Measurements from ENCODE around the gene ZSWIM5. TPM values are rescaled to one million over a fixed set of nuclear protein-coding genes. Genes with fewer than 3 reads are reported as not detected.

Gene ZSWIM5
- total RNA-seq, 5 donors from 2014 or later (not counting 1 experiment from before 2014, with no cell fraction given), result 1.6 to 4.0 (median 2.0) TPM

- ATAC-seq (replicated peaks in 1 of 4) (no peak), DNase-seq (no peak)
- CTCF ChIA-PET, result no interaction called here
- Histone ChIP-seq H3K27me3 (replicated peaks in 1 of 2; ENCODE audit: control insufficient read depth in 2 of 2, extremely low read depth in 1 of 2, insufficient read depth in 2 of 2, low read length in 1 of 2) (no peaks in the 10 kb centered on the region), H3K36me3 (ENCODE audit: control insufficient read depth in 2 of 2, extremely low read depth in 1 of 2, insufficient read depth in 1 of 2, low read length in 1 of 2) (peaks cover 20 to 55% of the 10 kb centered on the region in 2 donors), H3K4me1 (ENCODE audit: control insufficient read depth in 1 of 2, extremely low read depth in 1 of 2, insufficient read depth in 2 of 2, low read length in 2 of 2) (peaks cover 21 to 49% of the 10 kb centered on the region in 2 experiments), H3K4me3 (ENCODE audit: control insufficient read depth in 1 of 2, extremely low read depth in 1 of 2, low read length in 1 of 2) (no peak overlapping the region), H3K27ac (ENCODE audit: low read length) (no peak overlapping the region), H3K9me3 (no peaks in the 10 kb centered on the region)
- peak overlapping the region; percentile 81 to 94 (median 90) for H3K4me3 Mint-ChIP-seq
- WGBS (ENCODE audit: insufficient coverage), result 97% methylated on average over 7 of the region's 11 CpGs
- peaks cover 46% of the 10 kb centered on the region for H3K36me3 Mint-ChIP-seq
- no peaks in the 10 kb centered on the region for H3K27me3 Mint-ChIP-seq
- no peaks in the 10 kb centered on the region for H3K9me3 Mint-ChIP-seq
- H3K4me1 Mint-ChIP-seq, result peaks cover 47 to 51% (median 49%) of the 10 kb centered on the region in 3 donors
- peak overlapping the region; percentile 81 to 84 for H3K27ac Mint-ChIP-seq
- POLR2A ChIA-PET, result no interaction called here
Measured at GRCh38 chr1:45009296-45009865, 197.0 kb downstream of the ZSWIM5 start.

GRCh38 chr1:45008516-45008915 lies 197.9 kb downstream of the ZSWIM5 start:
- WGBS (ENCODE audit: insufficient coverage), result 98% methylated on average over 6 of the region's 12 CpGs
- Histone ChIP-seq H3K4me1 (ENCODE audit: control insufficient read depth in 1 of 2, extremely low read depth in 1 of 2, insufficient read depth in 2 of 2, low read length in 2 of 2) (peaks cover 21 to 42% of the 10 kb centered on the region in 2 experiments), H3K36me3 (ENCODE audit: control insufficient read depth in 2 of 2, extremely low read depth in 1 of 2, insufficient read depth in 1 of 2, low read length in 1 of 2) (peaks cover 29 to 58% of the 10 kb centered on the region in 2 donors), H3K4me3 (ENCODE audit: control insufficient read depth in 1 of 2, extremely low read depth in 1 of 2, low read length in 1 of 2) (no peak overlapping the region), H3K27ac (ENCODE audit: low read length) (no peak overlapping the region), H3K9me3 (no peaks in the 10 kb centered on the region), H3K27me3 (replicated peaks in 1 of 2; ENCODE audit: control insufficient read depth in 2 of 2, extremely low read depth in 1 of 2, insufficient read depth in 2 of 2, low read length in 1 of 2) (no peaks in the 10 kb centered on the region)
- Mint-ChIP-seq H3K4me1 (peaks cover 40 to 46% (median 45%) of the 10 kb centered on the region in 3 donors), H3K9me3 (no peaks in the 10 kb centered on the region), H3K4me3 (peak overlapping the region in 2 of 3 donors; percentile 25 to 50), H3K36me3 (peaks cover 47% of the 10 kb centered on the region), H3K27ac (peak overlapping the region in 1 of 2 donors; percentile 50), H3K27me3 (no peaks in the 10 kb centered on the region)
- POLR2A ChIA-PET, result no interaction called here
- DNase-seq (no peak), ATAC-seq (replicated peaks in 1 of 4) (no peak)
- CTCF ChIA-PET, result no interaction called here

- CTCF ChIA-PET, result no interaction called here
- ATAC-seq (replicated peaks in 1 of 4) (no peak), DNase-seq (no peak)
- Histone ChIP-seq H3K27me3 (replicated peaks in 1 of 2; ENCODE audit: control insufficient read depth in 2 of 2, extremely low read depth in 1 of 2, insufficient read depth in 2 of 2, low read length in 1 of 2) (no peaks in the 10 kb centered on the region), H3K27ac (ENCODE audit: low read length) (no peak overlapping the region), H3K36me3 (ENCODE audit: control insufficient read depth in 2 of 2, extremely low read depth in 1 of 2, insufficient read depth in 1 of 2, low read length in 1 of 2) (peaks cover 33 to 63% of the 10 kb centered on the region in 2 donors), H3K4me3 (ENCODE audit: control insufficient read depth in 1 of 2, extremely low read depth in 1 of 2, low read length in 1 of 2) (no peak overlapping the region), H3K4me1 (ENCODE audit: control insufficient read depth in 1 of 2, extremely low read depth in 1 of 2, insufficient read depth in 2 of 2, low read length in 2 of 2) (peaks cover 18 to 38% of the 10 kb centered on the region in 2 experiments), H3K9me3 (no peaks in the 10 kb centered on the region)
- Mint-ChIP-seq H3K27ac (no peak overlapping the region), H3K27me3 (no peaks in the 10 kb centered on the region), H3K4me3 (peak overlapping the region in 1 of 3 donors; percentile 13), H3K9me3 (no peaks in the 10 kb centered on the region), H3K4me1 (peaks cover 37 to 42% (median 41%) of the 10 kb centered on the region in 3 donors), H3K36me3 (peaks cover 50% of the 10 kb centered on the region)
- 87% methylated on average over 2 of the region's 3 CpGs for WGBS (ENCODE audit: insufficient coverage)
- POLR2A ChIA-PET, result no interaction called here
Measured at GRCh38 chr1:45008076-45008475, 198.3 kb downstream of the ZSWIM5 start.

- Mint-ChIP-seq H3K36me3 (peaks cover 57% of the 10 kb centered on the region), H3K4me1 (peaks cover 29 to 35% (median 34%) of the 10 kb centered on the region in 3 donors), H3K4me3 (no peak overlapping the region), H3K27me3 (no peaks in the 10 kb centered on the region), H3K27ac (no peak overlapping the region), H3K9me3 (no peaks in the 10 kb centered on the region)
- POLR2A ChIA-PET, result interaction anchor here in 1 of 2 donors (0.6 to 0.7 kb wide), 2 partner anchors 9 to 17 kb away, joined by 3 to 5 read pairs; no protein-coding TSS in a partner anchor
- H3K36me3 ChIP-seq (ENCODE audit: control insufficient read depth in 2 of 2, extremely low read depth in 1 of 2, insufficient read depth in 1 of 2, low read length in 1 of 2), result peaks cover 35 to 70% of the 10 kb centered on the region in 2 donors
- no peak overlapping the region for H3K27ac ChIP-seq (ENCODE audit: low read length)
- 89% methylated on average over 9 of the region's 11 CpGs for WGBS (ENCODE audit: insufficient coverage)
- peaks cover 12 to 30% of the 10 kb centered on the region in 2 experiments for H3K4me1 ChIP-seq (ENCODE audit: control insufficient read depth in 1 of 2, extremely low read depth in 1 of 2, insufficient read depth in 2 of 2, low read length in 2 of 2)
- H3K9me3 ChIP-seq, result no peaks in the 10 kb centered on the region
- ATAC-seq (replicated peaks in 1 of 4) (no peak), DNase-seq (no peak)
- H3K4me3 ChIP-seq (ENCODE audit: control insufficient read depth in 1 of 2, extremely low read depth in 1 of 2, low read length in 1 of 2), result no peak overlapping the region
- CTCF ChIA-PET, result no interaction called here
- no peaks in the 10 kb centered on the region for H3K27me3 ChIP-seq (replicated peaks in 1 of 2; ENCODE audit: control insufficient read depth in 2 of 2, extremely low read depth in 1 of 2, insufficient read depth in 2 of 2, low read length in 1 of 2)
Measured at GRCh38 chr1:45007311-45007710, 199.1 kb downstream of the ZSWIM5 start.

- ATAC-seq (replicated peaks in 1 of 4), result no peak
- 96% methylated on average over 6 of the region's 6 CpGs for WGBS (ENCODE audit: insufficient coverage)
Measured at GRCh38 chr1:45005761-45006160, 200.6 kb downstream of the ZSWIM5 start.

GRCh38 chr1:45004281-45004920 lies 202.0 kb downstream of the ZSWIM5 start:
- ChIA-PET POLR2A (no interaction called here), CTCF (no interaction called here)
- Mint-ChIP-seq H3K9me3 (no peaks in the 10 kb centered on the region), H3K27me3 (no peaks in the 10 kb centered on the region), H3K4me1 (peaks cover 10 to 19% (median 19%) of the 10 kb centered on the region in 3 donors), H3K27ac (no peak overlapping the region), H3K4me3 (no peak overlapping the region), H3K36me3 (peaks cover 61% of the 10 kb centered on the region)
- WGBS (ENCODE audit: insufficient coverage), result 100% methylated on average over 1 of the region's 7 CpGs
- Histone ChIP-seq H3K36me3 (ENCODE audit: control insufficient read depth in 2 of 2, extremely low read depth in 1 of 2, insufficient read depth in 1 of 2, low read length in 1 of 2) (peaks cover 38 to 74% of the 10 kb centered on the region in 2 donors), H3K9me3 (no peaks in the 10 kb centered on the region), H3K27me3 (replicated peaks in 1 of 2; ENCODE audit: control insufficient read depth in 2 of 2, extremely low read depth in 1 of 2, insufficient read depth in 2 of 2, low read length in 1 of 2) (no peaks in the 10 kb centered on the region), H3K4me1 (ENCODE audit: control insufficient read depth in 1 of 2, extremely low read depth in 1 of 2, insufficient read depth in 2 of 2, low read length in 2 of 2) (peaks cover 0 to 7% of the 10 kb centered on the region in 2 experiments), H3K27ac (ENCODE audit: low read length) (no peak overlapping the region), H3K4me3 (ENCODE audit: control insufficient read depth in 1 of 2, extremely low read depth in 1 of 2, low read length in 1 of 2) (no peak overlapping the region)
- DNase-seq (no peak), ATAC-seq (replicated peaks in 1 of 4) (no peak)

More at GRCh38 chr1:45005761-45006160, 200.6 kb downstream of the ZSWIM5 start:
- H3K27me3 Mint-ChIP-seq, result no peaks in the 10 kb centered on the region
- Histone ChIP-seq H3K36me3 (ENCODE audit: control insufficient read depth in 2 of 2, extremely low read depth in 1 of 2, insufficient read depth in 1 of 2, low read length in 1 of 2) (peaks cover 38 to 76% of the 10 kb centered on the region in 2 donors), H3K27me3 (replicated peaks in 1 of 2; ENCODE audit: control insufficient read depth in 2 of 2, extremely low read depth in 1 of 2, insufficient read depth in 2 of 2, low read length in 1 of 2) (no peaks in the 10 kb centered on the region), H3K27ac (ENCODE audit: low read length) (no peak overlapping the region), H3K9me3 (no peaks in the 10 kb centered on the region), H3K4me1 (ENCODE audit: control insufficient read depth in 1 of 2, extremely low read depth in 1 of 2, insufficient read depth in 2 of 2, low read length in 2 of 2) (peaks cover 5 to 20% of the 10 kb centered on the region in 2 experiments), H3K4me3 (ENCODE audit: control insufficient read depth in 1 of 2, extremely low read depth in 1 of 2, low read length in 1 of 2) (no peak overlapping the region)
- H3K27ac Mint-ChIP-seq, result no peak overlapping the region
- H3K4me1 Mint-ChIP-seq, result peaks cover 18 to 26% (median 25%) of the 10 kb centered on the region in 3 donors
- H3K36me3 Mint-ChIP-seq, result peaks cover 61% of the 10 kb centered on the region
- ChIA-PET POLR2A (interaction anchor here in 1 of 2 donors (0.6 kb wide), 1 partner anchor 1710 kb away, joined by 4 read pairs; no protein-coding TSS in a partner anchor), CTCF (interaction anchor here in 1 of 2 donors (0.8 kb wide), 1 partner anchor 9 kb away, joined by 3 read pairs; no protein-coding TSS in a partner anchor)
- no peaks in the 10 kb centered on the region for H3K9me3 Mint-ChIP-seq
- no peak overlapping the region for H3K4me3 Mint-ChIP-seq
- DNase-seq, result no peak

Measured in T-cell (primary cell).